Liver (tissue), 9 donors: ENCODE results near the gene PCDH8. TPM values are rescaled to one million over a fixed set of nuclear protein-coding genes. Genes with fewer than 3 reads are reported as not detected.

Experiments used
- DNase-seq: peaks from one replicate; pipeline ENCODE4 v3.0.0-alpha.2; 2017; ENCODE audit warnings: low spot score
- H3K27ac ChIP-seq, 2 donors: one replicate each; pipeline ENCODE4 v1.7.0; 2013; ENCODE audit warnings: inconsistent platforms in 2 of 2, low read length in 2 of 2, control low read depth in 1 of 2, low read depth in 1 of 2, mild to moderate bottlenecking in 1 of 2
- H3K27me3 ChIP-seq, 4 donors: one replicate each; pipeline versions ENCODE4 v1.6.1 to v1.7.0; 2013; ENCODE audit warnings: low read length in 3 of 4, inconsistent platforms in 1 of 4, mild to moderate bottlenecking in 1 of 4, moderate library complexity in 1 of 4; ENCODE audit not compliant: control insufficient read depth in 4 of 4, insufficient read depth in 4 of 4
- H3K36me3 ChIP-seq, 4 donors: one replicate each; pipeline versions ENCODE4 v1.6.1 to v1.7.0; 2013; ENCODE audit warnings: low read length in 3 of 4, mild to moderate bottlenecking in 3 of 4, low read depth in 1 of 4, moderate library complexity in 1 of 4; ENCODE audit not compliant: control insufficient read depth in 4 of 4, insufficient read depth in 3 of 4
- H3K4me1 ChIP-seq, 4 donors: one replicate each; pipeline versions ENCODE4 v1.6.1 to v1.7.0; 2013; ENCODE audit warnings: low read length in 3 of 4, mild to moderate bottlenecking in 3 of 4, moderate library complexity in 1 of 4; ENCODE audit not compliant: control insufficient read depth in 4 of 4, insufficient read depth in 4 of 4
- H3K4me3 ChIP-seq, 3 donors: one replicate each; pipeline versions ENCODE4 v1.6.1 to v1.7.0; 2013; ENCODE audit warnings: low read length in 3 of 3, control low read depth in 1 of 3, low read depth in 1 of 3, mild to moderate bottlenecking in 1 of 3
- H3K9ac ChIP-seq, 2 donors: one replicate each; pipeline ENCODE4 v1.7.0; 2013; ENCODE audit warnings: low read length in 2 of 2, mild to moderate bottlenecking in 2 of 2, moderate library complexity in 2 of 2, control low read depth in 1 of 2, low read depth in 1 of 2
- H3K9me3 ChIP-seq, 4 donors: one replicate each; pipeline versions ENCODE4 v1.6.1 to v1.7.0; 2013; ENCODE audit warnings: low read length in 3 of 4; ENCODE audit not compliant: control insufficient read depth in 4 of 4
- ATF3 ChIP-seq: IDR thresholded peaks from 2 replicates; pipeline ENCODE4 v1.6.1; 2016; ENCODE audit warnings: antibody characterized with exemption
- CTCF ChIP-seq: fragments of 150-350 bp; IDR thresholded peaks from 2 replicates; pipeline ENCODE4 v1.5.1; 2017; ENCODE audit warnings: improper control_type of control experiment, low read depth, low read length; ENCODE audit not compliant: missing input control
- EGR1 ChIP-seq, 2 donors: IDR thresholded peaks; 2 replicates each; pipeline ENCODE4 v1.6.1; 2016 to 2018; ENCODE audit warnings: antibody characterized with exemption in 2 of 2, low read depth in 2 of 2
- FOXA1 ChIP-seq: IDR thresholded peaks from 2 replicates; pipeline ENCODE4 v1.6.1; 2016; ENCODE audit warnings: antibody characterized with exemption
- FOXA2 ChIP-seq: IDR thresholded peaks from 2 replicates; pipeline ENCODE4 v1.6.1; 2016; ENCODE audit warnings: antibody characterized with exemption
- GABPA ChIP-seq, 2 donors: IDR thresholded peaks in 1 of 2; conservative IDR thresholded peaks in 1 of 2; 2 replicates each; pipeline ENCODE4 v1.6.1; 2016; ENCODE audit warnings: antibody characterized with exemption in 2 of 2, mild to moderate bottlenecking in 1 of 2, moderate library complexity in 1 of 2
- HNF4A ChIP-seq, 2 donors: conservative IDR thresholded peaks; 2 replicates each; pipeline ENCODE4 v1.6.1; 2016; ENCODE audit warnings: antibody characterized with exemption in 2 of 2, mild to moderate bottlenecking in 2 of 2
- HNF4G ChIP-seq: IDR thresholded peaks from 2 replicates; pipeline ENCODE4 v1.6.1; 2016; ENCODE audit warnings: antibody characterized with exemption
- MAX ChIP-seq: IDR thresholded peaks from 2 replicates; pipeline ENCODE4 v1.6.1; 2016; ENCODE audit warnings: antibody characterized with exemption
- NR2F2 ChIP-seq: IDR thresholded peaks from 2 replicates; pipeline ENCODE4 v1.6.1; 2016; ENCODE audit warnings: antibody characterized with exemption
- RAD21 ChIP-seq, 2 donors: IDR thresholded peaks; 2 replicates each; pipeline ENCODE4 v1.6.1; 2016; ENCODE audit warnings: antibody characterized with exemption in 2 of 2, mild to moderate bottlenecking in 2 of 2
- RXRA ChIP-seq, 2 donors: IDR thresholded peaks; 2 replicates each; pipeline ENCODE4 v1.6.1; 2017 to 2018; ENCODE audit warnings: antibody characterized with exemption in 2 of 2, mild to moderate bottlenecking in 1 of 2
- SP1 ChIP-seq: IDR thresholded peaks from 2 replicates; pipeline ENCODE4 v1.6.1; 2018; ENCODE audit warnings: antibody characterized with exemption, mild to moderate bottlenecking
- TAF1 ChIP-seq: conservative IDR thresholded peaks from 2 replicates; pipeline ENCODE4 v1.6.1; 2016; ENCODE audit warnings: antibody characterized with exemption, mild to moderate bottlenecking
- YY1 ChIP-seq: IDR thresholded peaks from 2 replicates; pipeline ENCODE4 v1.6.1; 2016; ENCODE audit warnings: antibody characterized with exemption, mild to moderate bottlenecking
- ZBTB33 ChIP-seq: IDR thresholded peaks from 2 replicates; pipeline ENCODE4 v1.6.1; 2016; ENCODE audit warnings: antibody characterized with exemption
- WGBS: extraction: QIAGEN DNeasy Blood & Tissue Kit; methylation state at CpG from one replicate; pipeline ENCODE4 v1.1.7; 2013; 5-methylcytosine and 5-hydroxymethylcytosine counted together
- polyA plus RNA-seq, 2 donors: library from polyadenylated mRNA; stranded (reverse) in 1 of 2; unstranded in 1 of 2; fragments of 200-250 nt in 1 of 2; fragments of >200 nt in 1 of 2; fragmentation: Nextera tagmentation in 1 of 2; extraction: Ambion mirVana in 1 of 2; gene quantifications; one replicate each; pipeline versions ENCODE4 v1.2.1 to v1.2.3, GENCODE V29; 2013 to 2015
- total RNA-seq, 2 donors: library from RNA; depleted of rRNA; stranded (reverse); fragments of >200 nt; gene quantifications; one replicate each; pipeline ENCODE4 v1.2.3, GENCODE V29; 2014
- donor health status: healthy.
- donor health status: healthy.
- donor health status: healthy.
- donor health status: healthy.
- donor health status: healthy.

Gene PCDH8
- total and polyA plus RNA-seq, 4 donors, result not detected

GRCh38 chr13:52797176-52797575 is 51.3 kb downstream of the PCDH8 start:
- peaks cover 0 to 6% (median 0%) of the 10 kb centered on the region in 4 donors for H3K27me3 ChIP-seq
- H3K4me1 ChIP-seq, result no peaks in the 10 kb centered on the region
- no peaks in the 10 kb centered on the region for H3K9me3 ChIP-seq
- no peaks in the 10 kb centered on the region for H3K36me3 ChIP-seq
- WGBS, result 79% methylated on average over 2 of the region's 2 CpGs
- DNase-seq, result no peak
- no peak overlapping the region for H3K4me3 ChIP-seq
- no peak overlapping the region for H3K27ac ChIP-seq
- TF ChIP-seq YY1, result no peak
- no peak for TF ChIP-seq RAD21 (IDR thresholded peaks at IDR 0.05)
- TF ChIP-seq HNF4G, result no peak
- no peak for TF ChIP-seq FOXA2
- TF ChIP-seq TAF1, result no peak
- TF ChIP-seq CTCF, result no peak
- TF ChIP-seq ZBTB33, result no peak
- H3K9ac ChIP-seq, result no peak overlapping the region

- no peak for TF ChIP-seq NR2F2
- no peak for TF ChIP-seq FOXA2
- no peak for TF ChIP-seq RXRA (IDR thresholded peaks at IDR 0.05)
- no peak for TF ChIP-seq SP1
- no peak for TF ChIP-seq HNF4A (conservative IDR thresholded peaks at IDR 0.05)
- no peak for TF ChIP-seq ATF3
- WGBS, result 84% methylated on average over 7 of the region's 7 CpGs
- Histone ChIP-seq H3K9ac (no peak overlapping the region), H3K36me3 (no peaks in the 10 kb centered on the region), H3K27me3 (peaks cover 0 to 6% (median 0%) of the 10 kb centered on the region in 4 donors), H3K9me3 (no peaks in the 10 kb centered on the region), H3K27ac (no peak overlapping the region), H3K4me3 (no peak overlapping the region), H3K4me1 (no peaks in the 10 kb centered on the region)
- DNase-seq, result no peak
Measured at GRCh38 chr13:52794589-52794988, 53.9 kb downstream of the PCDH8 start.

- H3K27ac ChIP-seq, result no peak overlapping the region
- H3K4me1 ChIP-seq, result no peaks in the 10 kb centered on the region
- 64% methylated on average over 7 of the region's 7 CpGs for WGBS
- H3K4me3 ChIP-seq, result no peak overlapping the region
- H3K36me3 ChIP-seq, result no peaks in the 10 kb centered on the region
- peaks cover 0 to 6% (median 0%) of the 10 kb centered on the region in 4 donors for H3K27me3 ChIP-seq
- TF ChIP-seq FOXA1 (no peak), NR2F2 (no peak), GABPA (IDR thresholded peaks at IDR 0.05 in 1 of 2, conservative IDR thresholded peaks at IDR 0.05 in 1 of 2) (no peak), EGR1 (IDR thresholded peaks at IDR 0.05; ENCODE audit: low read depth in 2 of 2) (no peak), RXRA (IDR thresholded peaks at IDR 0.05) (no peak), ATF3 (no peak), MAX (no peak), ZBTB33 (no peak), TAF1 (no peak)
- H3K9ac ChIP-seq, result no peak overlapping the region
- H3K9me3 ChIP-seq, result no peaks in the 10 kb centered on the region
- DNase-seq, result no peak
Measured at GRCh38 chr13:52793515-52794061, 54.9 kb downstream of the PCDH8 start.
